ENCODE measurements around the gene GJB5.

GJB5 gene

DNA sequence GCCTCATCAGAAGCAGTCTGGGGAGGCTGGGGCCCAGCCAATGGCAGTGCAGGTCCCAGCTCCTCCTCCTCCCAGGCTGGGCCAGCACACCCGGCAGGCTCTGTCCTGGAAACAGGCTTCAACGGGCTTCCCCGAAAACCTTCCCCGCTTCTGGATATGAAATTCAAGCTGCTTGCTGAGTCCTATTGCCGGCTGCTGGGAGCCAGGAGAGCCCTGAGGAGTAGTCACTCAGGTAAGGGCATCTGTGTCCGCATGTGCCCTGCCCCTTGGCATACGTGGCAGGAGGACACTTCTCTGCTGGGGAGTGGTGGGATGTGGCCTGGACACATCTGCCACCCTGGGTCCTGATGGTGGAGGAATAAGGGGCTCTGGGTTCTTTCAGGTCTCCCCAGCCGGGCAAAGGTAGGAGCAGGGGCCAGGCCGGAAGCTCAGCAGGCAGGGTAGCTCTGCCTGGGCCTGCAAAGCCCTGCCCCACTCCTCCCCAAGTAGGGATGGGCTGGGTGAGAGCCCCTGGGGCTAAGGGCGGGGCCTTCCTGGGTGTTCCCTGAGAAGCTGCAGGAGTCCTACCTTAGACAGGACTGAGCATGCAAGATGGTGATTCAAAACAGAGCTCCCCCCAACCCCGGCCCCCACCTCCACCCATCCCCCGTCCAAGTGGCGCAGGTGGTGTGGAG is at the start of gene GJB5:
GJB5 (plus strand) TSS at position 84 of the 674 bp plus-strand sequence. CDS start 2,284 bp downstream, outside the sequence.
- TF ChIP-seq, protein P1, sequence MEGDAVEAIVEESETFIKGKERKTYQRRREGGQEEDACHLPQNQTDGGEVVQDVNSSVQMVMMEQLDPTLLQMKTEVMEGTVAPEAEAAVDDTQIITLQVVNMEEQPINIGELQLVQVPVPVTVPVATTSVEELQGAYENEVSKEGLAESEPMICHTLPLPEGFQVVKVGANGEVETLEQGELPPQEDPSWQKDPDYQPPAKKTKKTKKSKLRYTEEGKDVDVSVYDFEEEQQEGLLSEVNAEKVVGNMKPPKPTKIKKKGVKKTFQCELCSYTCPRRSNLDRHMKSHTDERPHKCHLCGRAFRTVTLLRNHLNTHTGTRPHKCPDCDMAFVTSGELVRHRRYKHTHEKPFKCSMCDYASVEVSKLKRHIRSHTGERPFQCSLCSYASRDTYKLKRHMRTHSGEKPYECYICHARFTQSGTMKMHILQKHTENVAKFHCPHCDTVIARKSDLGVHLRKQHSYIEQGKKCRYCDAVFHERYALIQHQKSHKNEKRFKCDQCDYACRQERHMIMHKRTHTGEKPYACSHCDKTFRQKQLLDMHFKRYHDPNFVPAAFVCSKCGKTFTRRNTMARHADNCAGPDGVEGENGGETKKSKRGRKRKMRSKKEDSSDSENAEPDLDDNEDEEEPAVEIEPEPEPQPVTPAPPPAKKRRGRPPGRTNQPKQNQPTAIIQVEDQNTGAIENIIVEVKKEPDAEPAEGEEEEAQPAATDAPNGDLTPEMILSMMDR (IDR thresholded peaks at IDR 0.05; ENCODE audit: low read depth, low read length), result no peak
- H3K4me3 ChIP-seq (ENCODE audit: low read depth, low read length), result no peak within 1 kb of the TSS

- TF ChIP-seq, protein P1 (IDR thresholded peaks at IDR 0.05; ENCODE audit: low read depth, low read length), result no peak
Observed at GRCh38 chr1:34705077-34705476, 49.8 kb upstream of the GJB5 start.

DNA sequence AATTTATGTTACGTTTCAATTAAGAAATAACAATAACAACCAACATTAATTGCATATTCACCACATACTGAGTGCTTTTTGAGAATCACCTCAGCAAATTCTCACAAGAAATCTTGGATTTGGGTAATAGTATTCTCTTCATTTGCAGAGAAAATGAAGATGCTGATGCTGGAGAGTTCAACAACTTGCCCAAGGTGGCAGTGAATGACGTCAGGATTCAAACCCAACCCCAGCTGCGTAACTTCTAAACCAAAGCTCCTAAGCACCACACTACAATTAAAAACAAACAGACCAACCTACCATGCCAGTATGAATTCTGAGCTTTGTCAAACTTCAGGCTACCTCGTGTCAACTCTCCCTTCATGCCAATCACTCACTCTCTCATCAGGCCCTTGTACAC is 46.7 kb upstream of the GJB5 start:
- TF ChIP-seq, protein P1 (IDR thresholded peaks at IDR 0.05; ENCODE audit: low read depth, low read length), result no peak
- H3K4me3 ChIP-seq (ENCODE audit: low read depth, low read length), result no peak overlapping the region

More at GRCh38 chr1:34705077-34705476, 49.8 kb upstream of the GJB5 start:
- no peak overlapping the region for H3K4me3 ChIP-seq (ENCODE audit: low read depth, low read length)

GRCh38 chr1:34709547-34709946 is 45.3 kb upstream of the GJB5 start:
- TF ChIP-seq, protein P1 (IDR thresholded peaks at IDR 0.05; ENCODE audit: low read depth, low read length), result no peak
- H3K4me3 ChIP-seq (ENCODE audit: low read depth, low read length), result no peak overlapping the region

- TF ChIP-seq, protein P1 (IDR thresholded peaks at IDR 0.05; ENCODE audit: low read depth, low read length), result no peak
Observed at GRCh38 chr1:34710812-34711211, 44.0 kb upstream of the GJB5 start.

DNA sequence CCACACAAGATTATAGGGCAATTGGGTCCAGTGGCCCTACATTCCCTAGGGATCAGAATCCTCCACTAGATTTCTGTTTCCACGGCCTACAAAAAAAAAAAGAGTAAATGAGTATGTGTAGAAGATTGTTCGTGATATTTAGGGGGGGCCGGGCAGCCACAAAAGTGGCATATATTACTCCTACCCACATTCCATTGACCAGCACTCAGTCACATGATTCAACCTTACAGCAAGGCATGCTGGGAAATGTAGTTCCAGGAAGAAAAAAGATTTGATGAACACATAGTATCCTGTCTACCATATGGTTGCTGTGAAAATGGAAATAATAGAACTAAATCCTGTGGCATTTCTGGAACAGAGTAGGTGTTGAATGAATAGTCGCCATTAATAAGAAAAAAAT is 43.4 kb upstream of the GJB5 start:
- TF ChIP-seq, protein P1 (IDR thresholded peaks at IDR 0.05; ENCODE audit: low read depth, low read length), result no peak
- H3K4me3 ChIP-seq (ENCODE audit: low read depth, low read length), result no peak overlapping the region

More at GRCh38 chr1:34710812-34711211, 44.0 kb upstream of the GJB5 start:
- H3K4me3 ChIP-seq (ENCODE audit: low read depth, low read length), result no peak overlapping the region

DNA sequence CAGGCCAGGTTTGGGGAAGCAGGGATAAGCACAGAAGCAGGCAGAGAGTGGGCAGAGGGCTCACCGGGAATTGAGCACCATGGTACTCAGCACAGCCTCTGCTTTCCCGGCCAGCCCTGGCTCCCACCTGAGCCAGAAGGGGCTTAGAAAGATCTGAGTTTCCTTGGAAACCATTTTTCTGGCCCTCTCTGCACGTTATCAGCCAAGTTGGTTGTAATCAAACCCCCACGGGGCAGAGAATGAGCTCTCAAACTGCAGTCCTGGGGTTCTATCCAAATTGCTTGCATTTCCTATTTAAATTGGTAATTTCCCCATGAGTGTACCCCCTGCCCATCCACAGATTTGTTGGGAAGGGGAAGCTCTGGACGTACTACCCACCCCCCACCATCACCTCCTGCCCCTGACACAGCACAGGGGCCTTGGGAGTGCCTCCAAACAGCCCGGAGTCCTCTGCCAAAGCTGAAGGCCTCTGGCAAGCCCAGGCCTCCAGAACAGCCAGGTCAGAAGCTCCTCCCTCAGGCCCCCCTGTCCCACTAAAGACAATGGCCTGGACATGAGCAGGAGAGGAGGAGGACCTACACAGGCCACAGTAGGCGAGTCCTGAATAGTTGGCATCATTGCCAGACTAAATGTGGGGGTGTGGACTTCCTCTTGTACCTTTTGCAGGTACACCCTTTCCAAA is 42.7 kb upstream of the GJB5 start:
- TF ChIP-seq, protein P1 (IDR thresholded peaks at IDR 0.05; ENCODE audit: low read depth, low read length), result no peak
- H3K4me3 ChIP-seq (ENCODE audit: low read depth, low read length), result no peak overlapping the region
